OCI-LY1 (cell line): ENCODE measurements around the gene TEAD4.

Source experiments
- H2AFZ ChIP-seq: fragments of 200-600 bp; sonication (generic), shearing (Covaris generic); 2 replicates; pipeline ENCODE4 v1.6.0; 2014; ENCODE audit warnings: antibody characterized with exemption, mild to moderate bottlenecking, low read length
- H3F3A ChIP-seq: fragments of 200-600 bp; sonication (generic), shearing (Covaris generic); 2 replicates; pipeline ENCODE4 v1.6.0; 2014; ENCODE audit warnings: mild to moderate bottlenecking, antibody characterized with exemption, low read length, moderate library complexity; ENCODE audit not compliant: insufficient read depth
- H3K27ac ChIP-seq: fragments of 200-600 bp; sonication (generic); 2 replicates; pipeline ENCODE4 v1.5.1; 2014; ENCODE audit warnings: low read length, mixed run types, mild to moderate bottlenecking, low read depth; ENCODE audit not compliant: poor library complexity, severe bottlenecking
- H3K27me3 ChIP-seq: fragments of 200-600 bp; sonication (generic); 2 replicates; pipeline ENCODE4 v1.6.0; 2014; ENCODE audit warnings: antibody characterized with exemption, mild to moderate bottlenecking, low read length, moderate library complexity; ENCODE audit not compliant: insufficient read depth
- H3K36me3 ChIP-seq: fragments of 200-600 bp; sonication (generic); 2 replicates; pipeline ENCODE4 v1.6.1; 2014; ENCODE audit warnings: mild to moderate bottlenecking, antibody characterized with exemption, low read length, moderate library complexity, mixed read lengths; ENCODE audit not compliant: insufficient read depth
- H3K4me1 ChIP-seq: fragments of 200-600 bp; sonication (generic); 2 replicates; pipeline ENCODE4 v1.5.1; 2014; ENCODE audit warnings: mild to moderate bottlenecking, low read length, moderate library complexity; ENCODE audit not compliant: insufficient read depth, severe bottlenecking
- H3K4me2 ChIP-seq: fragments of 200-600 bp; sonication (generic), shearing (Covaris generic); 2 replicates; pipeline ENCODE4 v1.6.1; 2014; ENCODE audit warnings: low read length
- H3K4me3 ChIP-seq: fragments of 200-600 bp; sonication (generic); 2 replicates; pipeline ENCODE4 v1.5.1; 2014; ENCODE audit warnings: low read length, low read depth, mild to moderate bottlenecking, mixed read lengths; ENCODE audit not compliant: poor library complexity, severe bottlenecking
- H3K79me2 ChIP-seq: fragments of 200-600 bp; shearing (Covaris generic); 2 replicates; pipeline ENCODE4 v1.6.1; 2016; ENCODE audit warnings: mixed run types, low read length, mixed read lengths; ENCODE audit not compliant: insufficient read depth
- H3K9ac ChIP-seq: fragments of 200-600 bp; sonication (generic), shearing (Covaris generic); 2 replicates; pipeline ENCODE4 v1.6.1; 2014; ENCODE audit warnings: mild to moderate bottlenecking, low read length, mixed read lengths
- H3K9me2 ChIP-seq: fragments of 200-600 bp; sonication (generic), shearing (Covaris generic); 2 replicates; pipeline ENCODE4 v1.6.1; 2014; ENCODE audit warnings: low read depth, mild to moderate bottlenecking, low read length, mixed read lengths
- H3K9me3 ChIP-seq: fragments of 200-600 bp; shearing (Covaris generic); 2 replicates; pipeline ENCODE4 v1.6.1; 2014; ENCODE audit warnings: low read length, mixed read lengths
- H4K20me1 ChIP-seq: fragments of 200-600 bp; sonication (generic), shearing (Covaris generic); 2 replicates; pipeline ENCODE4 v1.6.0; 2016; ENCODE audit warnings: mild to moderate bottlenecking, low read length; ENCODE audit not compliant: insufficient read depth
- EZH2 ChIP-seq: fragments of 200-600 bp; sonication (generic), shearing (Covaris generic); IDR thresholded peaks from 2 replicates; pipeline ENCODE4 v1.8.0; 2017; ENCODE audit warnings: borderline replicate concordance, mixed run types, mild to moderate bottlenecking, antibody characterized with exemption, low read length, moderate library complexity, mixed read lengths
- TF ChIP-seq, protein P1 (sequence below): fragments of 200-600 bp; sonication (generic), shearing (Covaris generic); IDR thresholded peaks from 2 replicates; pipeline ENCODE4 v1.5.1; 2017; ENCODE audit warnings: mild to moderate bottlenecking, antibody characterized with exemption, low read length, moderate library complexity, mixed read lengths

The TEAD4 gene

DNA sequence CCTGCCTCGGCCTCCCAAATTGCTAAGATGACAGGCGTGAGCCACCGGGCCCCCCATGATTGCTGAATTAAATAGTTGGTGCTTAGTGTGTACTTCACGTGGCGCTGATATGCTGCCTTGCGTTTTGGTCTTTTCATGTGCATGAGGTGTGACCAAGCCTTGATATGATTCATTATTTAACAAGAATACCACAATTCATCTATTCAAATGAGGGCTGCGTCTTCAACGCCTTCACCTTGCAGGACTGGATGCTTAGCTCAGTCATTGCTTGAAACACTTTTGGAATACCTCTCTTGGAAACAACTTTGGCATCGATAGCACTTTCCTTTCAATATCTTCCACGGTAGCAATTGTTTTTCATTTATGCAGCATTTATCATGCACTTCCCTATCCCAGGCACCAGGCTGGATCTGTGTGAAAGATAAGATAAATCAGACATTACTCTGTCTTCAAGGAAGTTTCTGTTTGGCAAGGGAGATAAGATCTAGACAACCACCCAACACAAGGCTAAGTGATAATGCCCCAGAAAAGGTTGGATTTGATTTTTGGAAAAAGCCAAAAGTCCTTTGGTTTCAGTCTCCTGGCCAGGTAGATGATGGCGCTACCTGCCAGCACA, 1.3 kb upstream of the TEAD4 start:
- Histone ChIP-seq H3K4me2 (no peak overlapping the region), H3K4me1 (peaks cover 29% of the 10 kb centered on the region), H3K27ac (no peak overlapping the region), H3K9me3 (no peaks in the 10 kb centered on the region), H4K20me1 (no peaks in the 10 kb centered on the region), H3K27me3 (no peaks in the 10 kb centered on the region), H3K9ac (no peak overlapping the region; the same call in 1 of the 2 replicates), H3K36me3 (no peaks in the 10 kb centered on the region), H3K79me2 (no peaks in the 10 kb centered on the region), H2AFZ (no peak overlapping the region), H3K4me3 (peak overlapping the region; percentile 73), H3F3A (no peaks in the 10 kb centered on the region), H3K9me2 (no peaks in the 10 kb centered on the region)
- TF ChIP-seq, protein P1, sequence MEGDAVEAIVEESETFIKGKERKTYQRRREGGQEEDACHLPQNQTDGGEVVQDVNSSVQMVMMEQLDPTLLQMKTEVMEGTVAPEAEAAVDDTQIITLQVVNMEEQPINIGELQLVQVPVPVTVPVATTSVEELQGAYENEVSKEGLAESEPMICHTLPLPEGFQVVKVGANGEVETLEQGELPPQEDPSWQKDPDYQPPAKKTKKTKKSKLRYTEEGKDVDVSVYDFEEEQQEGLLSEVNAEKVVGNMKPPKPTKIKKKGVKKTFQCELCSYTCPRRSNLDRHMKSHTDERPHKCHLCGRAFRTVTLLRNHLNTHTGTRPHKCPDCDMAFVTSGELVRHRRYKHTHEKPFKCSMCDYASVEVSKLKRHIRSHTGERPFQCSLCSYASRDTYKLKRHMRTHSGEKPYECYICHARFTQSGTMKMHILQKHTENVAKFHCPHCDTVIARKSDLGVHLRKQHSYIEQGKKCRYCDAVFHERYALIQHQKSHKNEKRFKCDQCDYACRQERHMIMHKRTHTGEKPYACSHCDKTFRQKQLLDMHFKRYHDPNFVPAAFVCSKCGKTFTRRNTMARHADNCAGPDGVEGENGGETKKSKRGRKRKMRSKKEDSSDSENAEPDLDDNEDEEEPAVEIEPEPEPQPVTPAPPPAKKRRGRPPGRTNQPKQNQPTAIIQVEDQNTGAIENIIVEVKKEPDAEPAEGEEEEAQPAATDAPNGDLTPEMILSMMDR = no peak
- TF ChIP-seq EZH2 = no peak

DNA sequence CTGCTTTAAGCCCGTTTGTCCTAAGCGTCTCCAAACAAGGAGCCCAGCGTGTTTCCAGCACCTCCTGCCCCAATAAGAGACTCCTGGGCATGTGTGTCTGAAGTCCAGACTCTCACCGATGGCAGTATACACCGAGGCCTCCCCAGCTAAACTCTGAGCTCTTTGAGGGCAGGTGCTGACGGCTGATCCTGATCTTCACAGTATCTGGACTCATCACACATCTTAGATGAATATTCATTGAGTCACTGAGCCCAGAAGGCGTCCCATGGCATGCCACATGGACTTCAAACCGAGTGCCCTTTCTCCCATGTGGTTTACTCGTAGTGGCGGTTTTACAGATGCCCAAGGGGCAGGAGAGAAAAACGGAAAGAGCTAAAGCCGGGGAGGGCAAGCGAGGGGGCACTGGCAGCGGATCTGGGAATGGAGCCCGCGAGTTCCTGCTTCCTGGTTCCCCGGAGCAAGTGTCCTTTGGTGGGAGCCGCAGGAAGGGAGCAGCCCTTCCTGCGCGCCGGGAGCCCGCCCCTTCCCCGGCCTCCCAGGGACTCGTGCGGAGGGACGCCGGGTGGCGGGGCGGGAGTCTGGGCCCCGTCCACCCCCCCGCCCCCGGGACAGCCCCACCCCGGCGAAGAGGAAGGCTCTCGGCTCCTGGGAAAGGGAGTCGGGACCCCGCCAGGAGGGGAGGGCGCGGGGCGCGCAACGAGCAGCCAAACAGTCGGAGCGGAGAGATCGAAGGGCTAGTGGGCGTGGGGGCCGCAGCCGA, 585 bp upstream of the TEAD4 start:
- Histone ChIP-seq H3K4me1 (peaks cover 29% of the 10 kb centered on the region), H3K4me2 (peak overlapping the region; percentile 84), H3K27ac (no peak overlapping the region), H3K9ac (peak overlapping the region; percentile 61), H3K27me3 (no peaks in the 10 kb centered on the region), H3K4me3 (peak overlapping the region; percentile 73), H3K9me3 (no peaks in the 10 kb centered on the region), H3K9me2 (no peaks in the 10 kb centered on the region), H4K20me1 (no peaks in the 10 kb centered on the region), H3K79me2 (no peaks in the 10 kb centered on the region), H2AFZ (peak overlapping the region; percentile 54; the same call in 1 of the 2 replicates), H3K36me3 (no peaks in the 10 kb centered on the region), H3F3A (no peaks in the 10 kb centered on the region)
- TF ChIP-seq EZH2 = no peak
- TF ChIP-seq, protein P1 = no peak

DNA sequence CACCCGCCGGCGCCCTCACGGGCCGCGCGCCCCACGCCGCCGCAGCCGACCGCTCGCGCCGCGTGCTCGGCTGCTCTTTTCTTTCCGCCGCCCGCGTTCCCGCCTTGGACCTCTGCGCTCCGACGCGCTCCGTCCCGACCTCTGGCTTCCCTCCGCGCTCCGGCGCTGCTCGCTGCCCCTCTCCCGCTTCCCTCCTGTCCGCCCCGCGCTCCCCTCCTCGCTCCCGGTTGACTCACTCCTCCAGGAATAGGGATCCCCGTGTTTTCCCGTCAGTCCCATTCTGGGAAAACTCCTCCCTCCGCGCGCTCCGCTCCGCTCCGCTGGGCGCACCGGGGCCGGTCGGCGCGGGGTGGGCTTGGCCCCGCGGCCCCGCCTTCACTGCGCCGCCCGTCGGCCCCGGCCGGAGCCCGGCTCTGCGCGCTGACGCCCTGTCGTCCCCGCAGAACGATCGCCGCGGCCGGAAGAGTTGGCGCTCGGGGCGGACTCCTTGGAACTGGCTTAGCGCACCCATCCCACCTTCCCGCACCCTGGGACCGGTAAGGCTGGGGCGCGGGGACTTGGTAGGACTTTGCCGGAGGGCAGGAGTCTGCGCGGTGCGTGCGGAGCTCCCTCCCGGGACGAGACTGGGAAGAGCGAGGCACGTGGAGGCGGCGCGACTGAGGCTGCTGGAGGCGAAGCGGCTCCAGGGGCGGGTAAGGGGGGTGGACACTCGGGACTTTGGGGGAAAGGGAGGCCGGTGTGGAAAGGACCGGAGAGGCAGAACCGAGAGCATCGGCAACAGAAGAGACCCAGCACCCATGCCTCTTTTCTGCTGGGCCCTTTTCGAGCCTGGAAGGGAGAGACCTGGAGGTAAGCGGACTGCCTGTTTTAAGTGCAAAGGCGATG, 550 bp downstream of the TEAD4 start:
- Histone ChIP-seq H3K27me3 (no peaks in the 10 kb centered on the region), H3F3A (no peaks in the 10 kb centered on the region), H4K20me1 (no peaks in the 10 kb centered on the region), H3K27ac (no peak overlapping the region), H3K36me3 (no peaks in the 10 kb centered on the region), H3K9ac (peak overlapping the region; percentile 70), H2AFZ (no peak overlapping the region), H3K4me1 (peaks cover 29% of the 10 kb centered on the region), H3K9me3 (no peaks in the 10 kb centered on the region), H3K9me2 (no peaks in the 10 kb centered on the region), H3K4me3 (peak overlapping the region; percentile 73), H3K4me2 (peak overlapping the region; percentile 81), H3K79me2 (no peaks in the 10 kb centered on the region)
- TF ChIP-seq EZH2 = no peak
- TF ChIP-seq, protein P1 = peak; percentile 10; the same call in 1 of the 2 replicates
